NCI-H1092 treated with DMSO at 0.1 percent for 48 hours (cell line): ENCODE results near the gene SLC25A47.
"Not testable (repeated sequence)": the region's sequence is repeated elsewhere in the genome, so short reads cannot be mapped to it uniquely, and the experiment has no call there.

Experiments
- DNase-seq: peaks from one replicate; lab custom pipeline; 2025; lab: John Stamatoyannopoulos, UW

SLC25A47 gene

GRCh38 chr14:100327128-100327527 lies 4.0 kb downstream of the SLC25A47 start:
- no peak for DNase-seq

GRCh38 chr14:100328495-100329163 lies 5.5 kb downstream of the SLC25A47 start:
- no peak for DNase-seq

GRCh38 chr14:100329233-100330006 lies 6.3 kb downstream of the SLC25A47 start:
- DNase-seq: no peak

- no peak for DNase-seq
These were observed 6.8 kb downstream of the SLC25A47 start for GRCh38 chr14:100330007-100330344.

GRCh38 chr14:100330388-100330931 lies 7.3 kb downstream of the SLC25A47 start:
- DNase-seq: no peak

- DNase-seq: no peak
These were observed 9.0 kb downstream of the SLC25A47 start for GRCh38 chr14:100332071-100332639.

- DNase-seq: no peak
These were observed 9.7 kb downstream of the SLC25A47 start for GRCh38 chr14:100332797-100333196.

- DNase-seq: no peak
These were observed 10.2 kb downstream of the SLC25A47 start for GRCh38 chr14:100333311-100333710.

GRCh38 chr14:100333827-100334226 lies 10.7 kb downstream of the SLC25A47 start:
- DNase-seq: no peak

GRCh38 chr14:100334904-100335303 lies 11.8 kb downstream of the SLC25A47 start:
- DNase-seq: no peak

- DNase-seq: no peak
These were observed 13.7 kb downstream of the SLC25A47 start for GRCh38 chr14:100336618-100337530.

- DNase-seq: no peak
These were observed 16.8 kb downstream of the SLC25A47 start for GRCh38 chr14:100339766-100340422.

- no peak for DNase-seq
These were observed 17.3 kb downstream of the SLC25A47 start for GRCh38 chr14:100340423-100340813.

GRCh38 chr14:100341301-100342031 lies 18.3 kb downstream of the SLC25A47 start:
- DNase-seq: no peak

- DNase-seq: no peak
These were observed 19.1 kb downstream of the SLC25A47 start for GRCh38 chr14:100342195-100342594.

- not testable (repeated sequence) for DNase-seq
These were observed 19.7 kb downstream of the SLC25A47 start for GRCh38 chr14:100342826-100343225.

GRCh38 chr14:100344657-100345056 lies 21.5 kb downstream of the SLC25A47 start:
- not testable (repeated sequence) for DNase-seq

GRCh38 chr14:100345711-100346110 lies 22.6 kb downstream of the SLC25A47 start:
- DNase-seq: no peak

- DNase-seq: no peak
These were observed 23.4 kb downstream of the SLC25A47 start for GRCh38 chr14:100346306-100347091.

GRCh38 chr14:100348253-100348729 lies 25.2 kb downstream of the SLC25A47 start:
- no peak for DNase-seq
